ENCODE measurements around the gene TNFSF10. TPM values are rescaled to one million over a fixed set of nuclear protein-coding genes. Genes with fewer than 3 reads are reported as not detected.

TNFSF10 gene
- total RNA-seq, 4 donors from 2014 or later, result 23.3 to 31.4 (median 27.7) TPM

DNA sequence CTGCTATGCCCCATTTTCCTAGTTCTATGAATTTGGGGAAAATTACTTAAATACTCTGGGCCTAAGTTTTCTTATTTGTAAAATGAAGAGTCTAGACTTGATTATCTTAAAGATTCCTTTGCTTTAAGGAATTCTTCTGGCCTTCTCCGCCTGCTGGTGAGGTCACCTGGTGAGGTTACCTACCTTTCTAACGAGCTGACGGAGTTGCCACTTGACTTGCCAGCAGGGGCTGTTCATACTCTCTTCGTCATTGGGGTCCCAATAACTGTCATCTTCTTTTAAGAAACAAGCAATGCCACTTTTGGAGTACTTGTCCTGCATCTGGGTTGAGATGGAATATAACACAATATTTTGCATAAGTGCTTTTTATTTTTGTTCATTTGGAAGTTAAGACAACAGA lies 8.6 kb downstream of the TNFSF10 start:
- H3K27ac ChIP-seq (replicated peaks in 1 of 4), result peak overlapping the region in 3 of 4 donors; percentile 49 to 73 (median 64)
- H3K27me3 ChIP-seq, result no peaks in the 10 kb centered on the region
- no peaks in the 10 kb centered on the region for H3K9me3 ChIP-seq
- intact Hi-C loops (cut with DNase I), result no loop called here
- peaks cover 0 to 25% (median 8%) of the 10 kb centered on the region in 4 donors for H3K36me3 ChIP-seq
- peaks cover 44 to 62% (median 54%) of the 10 kb centered on the region in 4 donors for H3K4me1 ChIP-seq
- no peak overlapping the region for H3K4me3 ChIP-seq
- WGBS, result 83% methylated on average over 4 of the region's 4 CpGs
- DNase-seq (ENCODE audit: extremely low spot score), result no peak
- TF ChIP-seq POLR2A (IDR thresholded peaks at IDR 0.05; ENCODE audit: low read depth), result no peak
- no peak for TF ChIP-seq POLR2AphosphoS5 (IDR thresholded peaks at IDR 0.05)
- TF ChIP-seq, protein P1, sequence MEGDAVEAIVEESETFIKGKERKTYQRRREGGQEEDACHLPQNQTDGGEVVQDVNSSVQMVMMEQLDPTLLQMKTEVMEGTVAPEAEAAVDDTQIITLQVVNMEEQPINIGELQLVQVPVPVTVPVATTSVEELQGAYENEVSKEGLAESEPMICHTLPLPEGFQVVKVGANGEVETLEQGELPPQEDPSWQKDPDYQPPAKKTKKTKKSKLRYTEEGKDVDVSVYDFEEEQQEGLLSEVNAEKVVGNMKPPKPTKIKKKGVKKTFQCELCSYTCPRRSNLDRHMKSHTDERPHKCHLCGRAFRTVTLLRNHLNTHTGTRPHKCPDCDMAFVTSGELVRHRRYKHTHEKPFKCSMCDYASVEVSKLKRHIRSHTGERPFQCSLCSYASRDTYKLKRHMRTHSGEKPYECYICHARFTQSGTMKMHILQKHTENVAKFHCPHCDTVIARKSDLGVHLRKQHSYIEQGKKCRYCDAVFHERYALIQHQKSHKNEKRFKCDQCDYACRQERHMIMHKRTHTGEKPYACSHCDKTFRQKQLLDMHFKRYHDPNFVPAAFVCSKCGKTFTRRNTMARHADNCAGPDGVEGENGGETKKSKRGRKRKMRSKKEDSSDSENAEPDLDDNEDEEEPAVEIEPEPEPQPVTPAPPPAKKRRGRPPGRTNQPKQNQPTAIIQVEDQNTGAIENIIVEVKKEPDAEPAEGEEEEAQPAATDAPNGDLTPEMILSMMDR (IDR thresholded peaks at IDR 0.05), result no peak

GRCh38 chr3:172513488-172513887 lies 9.7 kb downstream of the TNFSF10 start:
- Histone ChIP-seq H3K4me1 (peaks cover 39 to 54% (median 45%) of the 10 kb centered on the region in 4 donors), H3K36me3 (peaks cover 0 to 32% (median 11%) of the 10 kb centered on the region in 4 donors), H3K27ac (replicated peaks in 1 of 4) (peak overlapping the region; percentile 3 to 43 (median 14)), H3K9me3 (no peaks in the 10 kb centered on the region), H3K4me3 (no peak overlapping the region), H3K27me3 (no peaks in the 10 kb centered on the region)
- TF ChIP-seq POLR2A (IDR thresholded peaks at IDR 0.05; ENCODE audit: low read depth), result no peak
- TF ChIP-seq, protein P1 (IDR thresholded peaks at IDR 0.05), result no peak
- no peak for TF ChIP-seq POLR2AphosphoS5 (IDR thresholded peaks at IDR 0.05)
- no peak for TF ChIP-seq EP300 (IDR thresholded peaks at IDR 0.05)
- DNase-seq (ENCODE audit: extremely low spot score), result no peak
- WGBS, result 42% methylated on average over 1 of the region's 2 CpGs
- intact Hi-C loops (cut with DNase I), result no loop called here

DNA sequence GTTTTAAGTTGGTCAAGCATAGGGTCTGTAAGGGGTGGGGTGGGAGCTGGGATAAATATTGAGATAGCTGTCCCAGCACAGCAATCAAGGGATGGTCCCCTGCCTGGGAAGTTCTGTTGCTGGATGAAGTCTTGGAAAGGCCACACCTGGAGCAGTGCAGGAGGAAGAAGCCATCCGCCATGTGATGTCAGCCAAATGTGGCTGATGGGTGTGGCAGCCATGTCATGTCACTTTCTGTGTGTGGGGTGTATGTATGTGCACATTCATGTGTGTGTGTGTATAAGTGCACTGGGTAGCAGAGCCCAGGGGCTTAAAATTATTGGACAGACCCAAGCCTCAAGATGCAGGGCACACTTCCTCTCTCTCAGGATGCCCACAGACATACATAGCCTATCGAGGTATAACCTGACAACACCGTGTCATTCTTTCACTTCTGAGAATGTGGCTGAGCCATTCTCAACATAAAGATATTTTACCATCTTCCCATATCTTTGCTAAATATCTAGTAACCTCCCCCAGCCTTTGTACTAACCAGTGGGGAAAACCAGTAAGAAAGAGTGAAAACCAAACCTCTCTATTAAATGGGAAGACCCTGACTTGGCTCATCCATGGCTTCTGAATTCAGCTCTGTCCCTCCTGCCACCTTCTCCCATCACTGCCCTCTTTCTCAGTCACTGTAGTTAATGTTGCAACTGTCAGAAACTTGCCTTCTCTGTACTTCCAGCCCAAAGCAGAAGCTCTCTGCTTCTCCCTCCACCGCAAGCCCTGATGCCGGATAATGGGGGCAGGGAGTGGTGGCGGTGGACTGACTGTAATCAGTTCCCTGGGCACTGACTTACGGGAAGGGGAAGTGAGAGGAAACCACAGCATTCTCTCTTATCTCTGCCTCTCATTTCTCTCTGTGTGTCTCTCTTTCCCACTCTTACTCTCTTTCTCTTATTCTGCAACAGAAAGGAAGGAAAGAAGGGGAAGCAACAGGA lies 11.2 kb downstream of the TNFSF10 start:
- H3K9me3 ChIP-seq, result no peaks in the 10 kb centered on the region
- DNase-seq (ENCODE audit: extremely low spot score), result no peak
- H3K27me3 ChIP-seq, result no peaks in the 10 kb centered on the region
- peaks cover 0 to 39% (median 18%) of the 10 kb centered on the region in 4 donors for H3K36me3 ChIP-seq
- intact Hi-C loops (cut with DNase I), result no loop called here
- no peak for TF ChIP-seq POLR2A (IDR thresholded peaks at IDR 0.05; ENCODE audit: low read depth)
- no peak for TF ChIP-seq EP300 (IDR thresholded peaks at IDR 0.05)
- no peak for TF ChIP-seq POLR2AphosphoS5 (IDR thresholded peaks at IDR 0.05)
- TF ChIP-seq, protein P1 (IDR thresholded peaks at IDR 0.05), result no peak
- H3K27ac ChIP-seq (replicated peaks in 1 of 4), result peak overlapping the region in 3 of 4 donors; percentile 3 to 23 (median 5)
- 80% methylated on average over 7 of the region's 7 CpGs for WGBS
- H3K4me3 ChIP-seq, result no peak overlapping the region
- peaks cover 27 to 43% (median 40%) of the 10 kb centered on the region in 4 donors for H3K4me1 ChIP-seq

DNA sequence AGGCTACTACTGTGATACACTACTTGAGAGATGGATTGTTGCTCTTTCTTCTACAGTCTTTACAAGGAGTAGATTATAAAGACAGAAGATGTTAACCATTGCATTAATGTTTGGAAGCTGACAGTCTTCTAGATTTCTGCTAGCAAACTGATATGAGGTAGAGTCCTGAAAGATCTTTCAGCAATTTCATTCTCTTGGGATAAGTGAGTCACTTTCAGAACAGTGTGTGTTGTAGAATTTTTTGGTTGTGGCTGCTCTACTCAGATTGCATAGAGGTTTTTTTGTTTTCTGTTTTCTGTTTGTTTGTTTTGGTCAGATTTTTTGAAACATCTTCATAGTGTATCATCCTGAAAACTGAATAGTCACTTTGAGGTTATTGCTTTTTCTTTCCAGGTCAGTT lies 17.1 kb downstream of the TNFSF10 start:
- H3K27ac ChIP-seq (replicated peaks in 1 of 4), result no peak overlapping the region
- H3K27me3 ChIP-seq, result no peaks in the 10 kb centered on the region
- no peak for DNase-seq (ENCODE audit: extremely low spot score)
- H3K9me3 ChIP-seq, result peaks cover 0 to 9% (median 0%) of the 10 kb centered on the region in 4 donors
- peaks cover 0 to 39% (median 19%) of the 10 kb centered on the region in 4 donors for H3K36me3 ChIP-seq
- TF ChIP-seq EP300 (IDR thresholded peaks at IDR 0.05) (no peak), POLR2A (IDR thresholded peaks at IDR 0.05; ENCODE audit: low read depth) (no peak), POLR2AphosphoS5 (IDR thresholded peaks at IDR 0.05) (no peak)
- TF ChIP-seq, protein P1 (IDR thresholded peaks at IDR 0.05), result no peak
- no peak overlapping the region for H3K4me3 ChIP-seq
- H3K4me1 ChIP-seq, result no peaks in the 10 kb centered on the region
- intact Hi-C loops (cut with DNase I), result no loop called here

Data from esophagus muscularis mucosa (tissue), 4 donors.